Cortex of kidney (tissue), 1 donor: Measurements from ENCODE around the gene SOX6.
"Not testable (repeated sequence)": the region's sequence is repeated elsewhere in the genome, so short reads cannot be mapped to it uniquely, and the experiment has no call there.

Experiments
- DNase-seq: peaks from one replicate; lab custom pipeline; 2025; lab: John Stamatoyannopoulos, UW

The SOX6 gene

GRCh38 chr11:15929371-15929901 lies 426.9 kb downstream of the SOX6 start:
- no peak for DNase-seq

DNA sequence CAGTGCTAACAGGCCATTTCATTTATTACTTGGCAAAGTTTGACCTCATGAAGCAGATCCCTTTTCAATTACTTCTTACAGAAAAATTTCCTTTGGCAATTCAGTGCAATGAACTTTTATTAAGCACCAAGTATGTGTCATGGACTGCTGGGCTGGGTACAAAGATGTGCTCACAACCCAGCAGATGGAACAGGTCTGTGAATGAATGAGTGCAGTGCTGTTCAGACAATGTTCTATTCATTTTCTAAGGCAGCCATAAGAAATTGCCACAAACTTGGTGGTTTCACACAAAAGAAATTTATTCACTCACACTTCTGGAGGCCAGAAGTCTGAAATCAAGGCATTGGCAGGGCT lies 428.5 kb downstream of the SOX6 start:
- no peak for DNase-seq

DNA sequence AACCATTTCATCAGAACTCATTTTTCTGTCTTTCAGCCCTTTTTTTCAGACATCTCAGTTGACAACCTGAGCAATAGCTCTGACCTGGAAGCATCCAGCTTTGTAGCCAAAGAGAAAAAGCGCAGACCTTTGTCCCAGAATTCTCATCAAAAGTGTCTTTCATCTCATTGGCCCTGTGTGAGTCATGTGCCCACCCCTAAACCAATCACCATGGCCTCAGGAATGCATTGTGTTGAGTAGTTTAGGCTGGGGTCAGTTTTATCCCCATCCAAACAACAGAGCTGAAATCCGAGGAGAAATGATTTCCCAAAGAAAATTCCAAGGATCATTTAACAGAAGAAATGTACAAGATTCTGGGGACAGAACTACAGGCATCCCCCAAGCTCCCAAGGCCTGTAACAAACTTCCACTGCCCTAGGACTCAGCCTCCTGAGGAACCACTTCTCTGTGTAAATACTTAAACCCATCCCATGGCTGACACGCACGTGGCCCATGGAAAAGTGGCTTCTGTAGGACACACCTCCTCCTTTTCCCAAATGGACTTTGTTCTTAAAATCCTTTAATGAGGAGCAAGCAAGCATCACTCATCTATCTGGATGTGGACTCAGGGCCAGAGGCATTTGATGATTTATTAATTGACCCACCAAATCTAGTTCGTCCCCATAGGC lies 429.0 kb downstream of the SOX6 start:
- no peak for DNase-seq

- DNase-seq = no peak
Measured at GRCh38 chr11:15926071-15926470, 430.3 kb downstream of the SOX6 start.

- DNase-seq = no peak
Measured at GRCh38 chr11:15923183-15923582, 433.2 kb downstream of the SOX6 start.

GRCh38 chr11:15922745-15923144 lies 433.6 kb downstream of the SOX6 start:
- not testable (repeated sequence) for DNase-seq

DNA sequence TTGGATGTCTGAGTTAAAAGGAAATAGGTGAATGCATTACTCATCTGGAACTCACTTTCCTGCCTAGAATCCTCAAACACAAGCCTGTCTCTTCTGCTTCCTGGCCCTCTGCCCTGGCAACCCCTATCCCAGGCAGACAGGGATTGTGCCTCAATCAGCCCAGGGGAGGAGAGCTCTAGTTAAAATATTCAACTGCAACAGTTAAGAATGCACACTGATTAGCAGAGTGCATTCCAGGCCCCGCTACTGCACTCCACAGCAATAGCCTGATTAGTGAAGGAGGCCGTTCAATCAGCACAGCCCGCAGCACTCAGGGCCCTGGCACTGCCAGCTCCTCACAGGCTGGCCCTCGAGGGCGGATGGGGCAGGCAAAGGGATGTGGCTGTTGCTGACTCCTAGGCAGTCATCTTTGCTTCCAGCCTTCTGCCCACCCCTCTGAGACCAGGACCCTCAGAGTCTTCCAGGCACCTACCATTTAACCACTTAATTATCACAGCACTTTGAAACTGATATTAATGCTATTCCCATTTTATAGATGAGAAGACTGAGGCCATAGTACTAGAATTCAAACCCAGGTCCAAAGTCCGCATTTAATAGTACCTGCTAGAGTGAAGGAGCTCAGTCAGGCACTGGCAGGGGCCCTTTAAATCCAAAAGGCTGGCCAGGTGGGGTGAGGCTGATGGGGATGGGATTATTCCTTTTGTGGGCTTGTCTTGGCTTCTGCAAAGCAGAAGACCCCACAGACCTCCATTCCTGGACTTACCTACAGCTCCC lies 435.3 kb downstream of the SOX6 start:
- DNase-seq = no peak

DNA sequence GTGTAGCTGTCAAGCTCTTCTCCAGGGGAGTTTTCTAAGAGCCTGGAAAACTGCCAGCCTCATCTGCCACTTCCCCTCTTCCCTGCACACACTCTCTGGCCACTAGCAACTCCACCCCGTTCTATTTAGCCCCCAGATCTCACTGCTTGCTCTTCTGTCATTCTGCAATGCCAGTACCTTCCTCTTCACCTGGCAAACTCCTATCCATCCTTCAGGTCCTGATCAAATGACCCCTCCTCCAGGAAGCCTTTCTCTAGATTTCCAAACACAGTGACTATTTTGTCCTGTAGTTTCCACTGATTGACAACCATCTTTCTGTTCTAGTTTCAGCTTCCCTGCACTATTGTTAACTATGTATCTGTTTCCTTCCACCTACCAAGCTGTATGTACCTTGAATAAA lies 437.7 kb downstream of the SOX6 start:
- DNase-seq = no peak

DNA sequence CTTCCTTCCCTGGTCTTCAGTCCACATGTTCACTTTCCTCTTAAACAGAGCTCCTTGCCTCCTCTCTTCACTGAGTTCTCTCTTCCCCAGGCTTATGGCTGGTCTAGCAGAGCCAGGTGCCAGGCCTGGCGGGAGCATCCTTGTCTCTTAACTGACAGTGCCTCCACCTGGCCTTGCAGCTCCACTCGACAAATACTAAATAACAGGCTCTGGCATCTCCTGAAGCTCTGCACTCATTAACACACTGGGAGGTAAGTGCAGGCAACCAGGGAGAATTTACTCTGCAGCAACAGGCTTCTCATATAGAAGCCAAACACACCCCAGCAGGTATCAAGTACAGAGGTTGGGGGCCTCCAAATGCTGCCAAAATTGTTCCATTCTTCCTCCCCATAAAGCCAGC lies 438.1 kb downstream of the SOX6 start:
- DNase-seq = no peak
